ENCODE data around the gene OR52A1.
"Not testable (repeated sequence)": the region's sequence is repeated elsewhere in the genome, so short reads cannot be mapped to it uniquely, and the experiment has no call there.

GRCh38 chr11:5165898-5166297 is 11.3 kb upstream of the OR52A1 start:
- not testable (repeated sequence) for TF ChIP-seq CTCF (conservative IDR thresholded peaks at IDR 0.05; ENCODE audit: low read length); EZH2phosphoT487 (IDR thresholded peaks at IDR 0.05; ENCODE audit: borderline replicate concordance, low read depth, low read length)

Data from OCI-LY7 (cell line).